ENCODE measurements around the gene FTO. TPM values are rescaled to one million over a fixed set of nuclear protein-coding genes. Genes with fewer than 3 reads are reported as not detected.

FTO gene
- total RNA-seq, 1 experiment from 2014 or later: 55.0 TPM

- DNase-seq (ENCODE audit: unreplicated experiment): no peak
- Mint-ChIP-seq H3K4me3 (ENCODE audit: unreplicated experiment) (no peak overlapping the region), H3K27ac (ENCODE audit: low read depth, unreplicated experiment) (no peak overlapping the region), H3K36me3 (ENCODE audit: insufficient read depth, unreplicated experiment) (no peaks in the 10 kb centered on the region), H3K27me3 (ENCODE audit: insufficient read depth, unreplicated experiment) (no peaks in the 10 kb centered on the region), H3K4me1 (ENCODE audit: insufficient read depth, unreplicated experiment) (no peaks in the 10 kb centered on the region), H3K9me3 (ENCODE audit: unreplicated experiment) (no peaks in the 10 kb centered on the region)
- BruUV-seq (replicated peaks): no TSS peak
- intact Hi-C loops (cut with micrococcal nuclease): no loop called here
- no peak for TF ChIP-seq CTCF (IDR thresholded peaks at IDR 0.05; ENCODE audit: unreplicated experiment)
- POLR2A ChIA-PET: interaction anchor here (0.8 kb wide), 1 partner anchor 70 kb away, joined by 6 read pairs; no protein-coding TSS in a partner anchor
- CTCF ChIA-PET: no interaction called here
Measured at GRCh38 chr16:54185045-54185444, 481.1 kb downstream of the FTO start.

- no TSS peak for BruUV-seq (replicated peaks)
- intact Hi-C loops (cut with micrococcal nuclease): loop anchor here (5.0 to 10.0 kb wide), 3 partner anchors 296 to 741 kb away; partner anchors contain the start of gene IRX5
- H3K4me1 Mint-ChIP-seq (ENCODE audit: insufficient read depth, unreplicated experiment): peaks cover 5% of the 10 kb centered on the region
- TF ChIP-seq CTCF (IDR thresholded peaks at IDR 0.05; ENCODE audit: unreplicated experiment): no peak
- H3K4me3 Mint-ChIP-seq (ENCODE audit: unreplicated experiment): no peak overlapping the region
- no peaks in the 10 kb centered on the region for H3K36me3 Mint-ChIP-seq (ENCODE audit: insufficient read depth, unreplicated experiment)
- CTCF ChIA-PET: interaction anchor here (0.6 to 2.0 kb wide), 4 partner anchors 13 to 205 kb away, joined by 3 to 5 read pairs (median 4); no protein-coding TSS in a partner anchor
- H3K27ac Mint-ChIP-seq (ENCODE audit: low read depth, unreplicated experiment): no peak overlapping the region
- H3K9me3 Mint-ChIP-seq (ENCODE audit: unreplicated experiment): peaks cover 7% of the 10 kb centered on the region
- no peak for DNase-seq (ENCODE audit: unreplicated experiment)
- no peaks in the 10 kb centered on the region for H3K27me3 Mint-ChIP-seq (ENCODE audit: insufficient read depth, unreplicated experiment)
- POLR2A ChIA-PET: no interaction called here
Measured at GRCh38 chr16:54191163-54191562, 487.2 kb downstream of the FTO start.

GRCh38 chr16:54191592-54191991, 487.6 kb downstream of the FTO start:
- peaks cover 7% of the 10 kb centered on the region for H3K9me3 Mint-ChIP-seq (ENCODE audit: unreplicated experiment)
- DNase-seq (ENCODE audit: unreplicated experiment): no peak
- POLR2A ChIA-PET: no interaction called here
- no peaks in the 10 kb centered on the region for H3K36me3 Mint-ChIP-seq (ENCODE audit: insufficient read depth, unreplicated experiment)
- H3K27me3 Mint-ChIP-seq (ENCODE audit: insufficient read depth, unreplicated experiment): no peaks in the 10 kb centered on the region
- intact Hi-C loops (cut with micrococcal nuclease): loop anchor here (5.0 to 10.0 kb wide), 3 partner anchors 297 to 741 kb away; partner anchors contain the start of gene IRX5
- CTCF ChIA-PET: interaction anchor here (0.6 to 2.0 kb wide), 7 partner anchors 13 to 205 kb away, joined by 3 to 5 read pairs (median 4); no protein-coding TSS in a partner anchor
- H3K27ac Mint-ChIP-seq (ENCODE audit: low read depth, unreplicated experiment): no peak overlapping the region
- H3K4me1 Mint-ChIP-seq (ENCODE audit: insufficient read depth, unreplicated experiment): peaks cover 5% of the 10 kb centered on the region
- no peak overlapping the region for H3K4me3 Mint-ChIP-seq (ENCODE audit: unreplicated experiment)
- TF ChIP-seq CTCF (IDR thresholded peaks at IDR 0.05; ENCODE audit: unreplicated experiment): no peak
- BruUV-seq (replicated peaks): no TSS peak

- ChIA-PET POLR2A (interaction anchor here (0.7 to 0.8 kb wide), 2 partner anchors 72 to 734 kb away, joined by 3 read pairs; no protein-coding TSS in a partner anchor), CTCF (interaction anchor here (0.5 to 2.0 kb wide), 11 partner anchors 11 to 640 kb away, joined by 3 to 5 read pairs (median 3); no protein-coding TSS in a partner anchor)
- DNase-seq (ENCODE audit: unreplicated experiment): no peak
- Mint-ChIP-seq H3K4me1 (ENCODE audit: insufficient read depth, unreplicated experiment) (peaks cover 5% of the 10 kb centered on the region), H3K36me3 (ENCODE audit: insufficient read depth, unreplicated experiment) (no peaks in the 10 kb centered on the region), H3K4me3 (ENCODE audit: unreplicated experiment) (no peak overlapping the region), H3K9me3 (ENCODE audit: unreplicated experiment) (peaks cover 7% of the 10 kb centered on the region), H3K27ac (ENCODE audit: low read depth, unreplicated experiment) (peak overlapping the region; percentile 90), H3K27me3 (ENCODE audit: insufficient read depth, unreplicated experiment) (no peaks in the 10 kb centered on the region)
- intact Hi-C loops (cut with micrococcal nuclease): loop anchor here (2.0 to 10.0 kb wide), 5 partner anchors 94 to 739 kb away; partner anchors contain the start of genes IRX3 and IRX5
- no peak for TF ChIP-seq CTCF (IDR thresholded peaks at IDR 0.05; ENCODE audit: unreplicated experiment)
- BruUV-seq (replicated peaks): no TSS peak
Measured at GRCh38 chr16:54193013-54193664, 489.2 kb downstream of the FTO start.

Measured in MCF 10A (cell line).